ENCODE data around the gene NRTN.

- TF ChIP-seq CTCF (IDR thresholded peaks at IDR 0.05) (no peak), ZFX (IDR thresholded peaks at IDR 0.05; ENCODE audit: borderline replicate concordance) (no peak)
Observed at GRCh38 chr19:5806905-5807304, 2.0 kb downstream of the NRTN start.

Measured in 22Rv1 (cell line).